Measurements from ENCODE around the gene MMP10.
"Not testable (repeated sequence)": the region's sequence is repeated elsewhere in the genome, so short reads cannot be mapped to it uniquely, and the experiment has no call there.

MMP10 gene

GRCh38 chr11:102767800-102768199 lies 12.6 kb downstream of the MMP10 start:
- no peaks in the 10 kb centered on the region for H3K36me3 Mint-ChIP-seq (ENCODE audit: low read depth)
- H3K4me1 Mint-ChIP-seq (ENCODE audit: low read depth): peaks cover 10% of the 10 kb centered on the region
- H3K4me3 Mint-ChIP-seq: no peak overlapping the region
- peaks cover 75% of the 10 kb centered on the region for H3K27me3 Mint-ChIP-seq
- H3K27ac Mint-ChIP-seq: no peak overlapping the region
- intact Hi-C loops (cut with micrococcal nuclease): no loop called here
- no peaks in the 10 kb centered on the region for H3K9me3 Mint-ChIP-seq

GRCh38 chr11:102763440-102763839 lies 17.0 kb downstream of the MMP10 start:
- Mint-ChIP-seq H3K4me3 (no peak overlapping the region), H3K27me3 (peaks cover 64% of the 10 kb centered on the region), H3K36me3 (ENCODE audit: low read depth) (no peaks in the 10 kb centered on the region), H3K4me1 (ENCODE audit: low read depth) (peaks cover 26% of the 10 kb centered on the region), H3K9me3 (no peaks in the 10 kb centered on the region), H3K27ac (no peak overlapping the region)
- intact Hi-C loops (cut with micrococcal nuclease): no loop called here

GRCh38 chr11:102762361-102762767 lies 18.1 kb downstream of the MMP10 start:
- Mint-ChIP-seq H3K4me1 (ENCODE audit: low read depth) (peaks cover 37% of the 10 kb centered on the region), H3K4me3 (no peak overlapping the region), H3K27ac (no peak overlapping the region), H3K9me3 (no peaks in the 10 kb centered on the region), H3K27me3 (peaks cover 58% of the 10 kb centered on the region), H3K36me3 (ENCODE audit: low read depth) (no peaks in the 10 kb centered on the region)
- intact Hi-C loops (cut with micrococcal nuclease): no loop called here

GRCh38 chr11:102761646-102762238 lies 18.7 kb downstream of the MMP10 start:
- Mint-ChIP-seq H3K9me3 (no peaks in the 10 kb centered on the region), H3K36me3 (ENCODE audit: low read depth) (no peaks in the 10 kb centered on the region), H3K4me1 (ENCODE audit: low read depth) (peaks cover 43% of the 10 kb centered on the region), H3K4me3 (no peak overlapping the region), H3K27ac (no peak overlapping the region), H3K27me3 (peaks cover 59% of the 10 kb centered on the region)
- intact Hi-C loops (cut with micrococcal nuclease): no loop called here

- no peak overlapping the region for H3K27ac Mint-ChIP-seq
- peaks cover 44% of the 10 kb centered on the region for H3K4me1 Mint-ChIP-seq (ENCODE audit: low read depth)
- no peak overlapping the region for H3K4me3 Mint-ChIP-seq
- H3K9me3 Mint-ChIP-seq: no peaks in the 10 kb centered on the region
- intact Hi-C loops (cut with micrococcal nuclease): no loop called here
- peaks cover 57% of the 10 kb centered on the region for H3K27me3 Mint-ChIP-seq
- no peaks in the 10 kb centered on the region for H3K36me3 Mint-ChIP-seq (ENCODE audit: low read depth)
Observed at GRCh38 chr11:102760344-102761035, 19.9 kb downstream of the MMP10 start.

GRCh38 chr11:102757823-102758549 lies 22.4 kb downstream of the MMP10 start:
- Mint-ChIP-seq H3K4me1 (ENCODE audit: low read depth) (peaks cover 43% of the 10 kb centered on the region), H3K27ac (peak overlapping the region; percentile 79), H3K36me3 (ENCODE audit: low read depth) (no peaks in the 10 kb centered on the region), H3K27me3 (peaks cover 56% of the 10 kb centered on the region), H3K4me3 (no peak overlapping the region), H3K9me3 (no peaks in the 10 kb centered on the region)
- intact Hi-C loops (cut with micrococcal nuclease): loop anchor here (1.0 kb wide), 2 partner anchors 124 to 162 kb away; no protein-coding TSS in a partner anchor

- no peaks in the 10 kb centered on the region for H3K9me3 Mint-ChIP-seq
- H3K27me3 Mint-ChIP-seq: peaks cover 75% of the 10 kb centered on the region
- no peak overlapping the region for H3K27ac Mint-ChIP-seq
- no peaks in the 10 kb centered on the region for H3K36me3 Mint-ChIP-seq (ENCODE audit: low read depth)
- peaks cover 22% of the 10 kb centered on the region for H3K4me1 Mint-ChIP-seq (ENCODE audit: low read depth)
- H3K4me3 Mint-ChIP-seq: no peak overlapping the region
- intact Hi-C loops (cut with micrococcal nuclease): no loop called here
Observed at GRCh38 chr11:102753267-102753666, 27.2 kb downstream of the MMP10 start.

GRCh38 chr11:102751673-102752072 lies 28.8 kb downstream of the MMP10 start:
- intact Hi-C loops (cut with micrococcal nuclease): no loop called here
- Mint-ChIP-seq H3K27me3 (peaks cover 79% of the 10 kb centered on the region), H3K36me3 (ENCODE audit: low read depth) (no peaks in the 10 kb centered on the region), H3K4me3 (no peak overlapping the region), H3K4me1 (ENCODE audit: low read depth) (peaks cover 6% of the 10 kb centered on the region), H3K27ac (no peak overlapping the region), H3K9me3 (no peaks in the 10 kb centered on the region)

- peaks cover 6% of the 10 kb centered on the region for H3K9me3 Mint-ChIP-seq
- peaks cover 70% of the 10 kb centered on the region for H3K27me3 Mint-ChIP-seq
- intact Hi-C loops (cut with micrococcal nuclease): no loop called here
- no peaks in the 10 kb centered on the region for H3K36me3 Mint-ChIP-seq (ENCODE audit: low read depth)
- no peak overlapping the region for H3K4me3 Mint-ChIP-seq
- peaks cover 6% of the 10 kb centered on the region for H3K4me1 Mint-ChIP-seq (ENCODE audit: low read depth)
- no peak overlapping the region for H3K27ac Mint-ChIP-seq
Observed at GRCh38 chr11:102749101-102749722, 31.2 kb downstream of the MMP10 start.

- H3K4me1 Mint-ChIP-seq (ENCODE audit: low read depth); H3K9me3 Mint-ChIP-seq; intact Hi-C loops (cut with micrococcal nuclease); H3K27ac Mint-ChIP-seq; H3K4me3 Mint-ChIP-seq; H3K36me3 Mint-ChIP-seq (ENCODE audit: low read depth): not testable (repeated sequence)
- peaks cover 55% of the 10 kb centered on the region for H3K27me3 Mint-ChIP-seq
Observed at GRCh38 chr11:102746746-102747578, 33.5 kb downstream of the MMP10 start.

- H3K4me1 Mint-ChIP-seq (ENCODE audit: low read depth): peaks cover 7% of the 10 kb centered on the region
- H3K9me3 Mint-ChIP-seq: no peaks in the 10 kb centered on the region
- no peak overlapping the region for H3K4me3 Mint-ChIP-seq
- H3K27me3 Mint-ChIP-seq: peaks cover 45% of the 10 kb centered on the region
- intact Hi-C loops (cut with micrococcal nuclease): loop anchor here (10.0 kb wide), 1 partner anchor 180 kb away; no protein-coding TSS in a partner anchor
- H3K36me3 Mint-ChIP-seq (ENCODE audit: low read depth): no peaks in the 10 kb centered on the region
- H3K27ac Mint-ChIP-seq: no peak overlapping the region
Observed at GRCh38 chr11:102734650-102735049, 45.8 kb downstream of the MMP10 start.

- Mint-ChIP-seq H3K4me3 (no peak overlapping the region), H3K27ac (no peak overlapping the region), H3K36me3 (ENCODE audit: low read depth) (no peaks in the 10 kb centered on the region), H3K9me3 (no peaks in the 10 kb centered on the region), H3K4me1 (ENCODE audit: low read depth) (peaks cover 16% of the 10 kb centered on the region), H3K27me3 (peaks cover 37% of the 10 kb centered on the region)
- intact Hi-C loops (cut with micrococcal nuclease): loop anchor here (1.0 to 10.0 kb wide), 4 partner anchors 47 to 321 kb away; partner anchors contain the start of gene MMP10
Observed at GRCh38 chr11:102733232-102733875, 47.1 kb downstream of the MMP10 start.

GRCh38 chr11:102730944-102731343 lies 49.5 kb downstream of the MMP10 start:
- peaks cover 28% of the 10 kb centered on the region for H3K4me1 Mint-ChIP-seq (ENCODE audit: low read depth)

More at GRCh38 chr11:102730944-102731343, 49.5 kb downstream of the MMP10 start:
- intact Hi-C loops (cut with micrococcal nuclease): loop anchor here (10.0 kb wide), 1 partner anchor 184 kb away; no protein-coding TSS in a partner anchor
- H3K27ac Mint-ChIP-seq; H3K9me3 Mint-ChIP-seq; H3K4me3 Mint-ChIP-seq; H3K36me3 Mint-ChIP-seq (ENCODE audit: low read depth): not testable (repeated sequence)
- peaks cover 22% of the 10 kb centered on the region for H3K27me3 Mint-ChIP-seq

Data from dendritic cell treated with granulocyte-macrophage colony-stimulating factor and Interleukin-4, amounts not matched to agents 40 ng/mL and 50 ng/mL, for 4 days (primary cell).